HG02970 (cell line): ENCODE measurements around the gene PARP16.
"Not testable (repeated sequence)": the region's sequence is repeated elsewhere in the genome, so short reads cannot be mapped to it uniquely, and the experiment has no call there.

Source experiments
- ATAC-seq: cut with Tn5 transposase; IDR thresholded peaks from one replicate; pipeline ENCODE4 v1.9.1; 2021; ENCODE audit warnings: mild to moderate bottlenecking, moderate library complexity, moderate number of reproducible peaks; ENCODE audit not compliant: unreplicated experiment, low FRiP score

PARP16 gene

DNA sequence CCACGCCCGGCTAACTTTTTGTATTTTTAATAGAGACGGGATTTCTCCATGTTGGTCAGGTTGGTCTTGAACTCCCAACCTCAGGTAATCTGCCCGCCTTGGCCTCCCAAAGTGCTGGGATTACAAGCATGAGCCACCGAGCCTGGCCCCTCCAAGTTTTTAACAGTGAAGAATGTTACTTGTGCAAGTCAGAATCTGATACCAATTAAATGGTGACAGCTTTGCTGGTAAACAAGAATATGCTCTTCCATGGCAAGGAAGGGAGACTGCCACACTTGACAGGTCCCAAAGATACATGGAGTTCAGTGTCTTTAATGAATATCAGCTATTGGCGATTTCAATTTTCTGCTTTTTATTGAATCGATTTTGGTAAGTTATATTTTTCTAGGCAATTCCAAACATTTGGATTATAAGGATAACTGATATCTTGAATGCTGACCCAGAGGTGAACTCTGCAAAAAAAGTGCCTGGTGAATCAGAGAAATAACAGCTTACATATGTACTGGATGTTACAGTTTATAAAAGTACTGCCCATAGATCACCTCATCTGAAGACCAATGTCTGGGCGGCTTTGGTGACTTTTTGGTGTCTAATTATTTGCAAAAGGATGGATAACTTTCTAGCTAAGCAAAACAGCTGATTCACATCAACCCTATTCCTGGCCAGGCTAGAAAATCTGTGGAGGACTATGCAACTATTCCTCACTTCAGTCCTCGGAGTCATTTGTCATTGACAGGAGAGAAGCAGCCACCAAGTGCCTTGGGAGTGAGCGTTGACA, 1.2 kb downstream of the PARP16 start:
- ATAC-seq: no peak

DNA sequence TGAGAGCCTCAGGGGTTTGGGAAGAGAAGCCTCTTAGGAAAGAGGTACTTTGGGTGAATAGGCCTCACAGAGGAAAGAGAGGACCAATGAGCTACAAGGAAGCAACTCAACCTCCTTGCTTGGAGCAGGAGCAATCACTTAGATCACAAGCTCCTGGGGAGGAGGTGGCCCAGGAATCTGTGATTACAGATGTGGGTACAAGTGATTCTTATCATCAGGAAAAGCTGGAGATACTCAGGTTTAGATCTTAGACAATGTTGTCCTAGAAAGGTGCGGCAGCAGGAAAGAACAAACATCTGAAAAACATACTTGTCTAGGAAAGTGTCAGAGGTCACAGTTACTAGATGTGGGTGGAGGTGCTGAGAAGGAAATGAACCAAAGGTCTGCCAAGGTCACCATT, 8.2 kb downstream of the PARP16 start:
- ATAC-seq: no peak

DNA sequence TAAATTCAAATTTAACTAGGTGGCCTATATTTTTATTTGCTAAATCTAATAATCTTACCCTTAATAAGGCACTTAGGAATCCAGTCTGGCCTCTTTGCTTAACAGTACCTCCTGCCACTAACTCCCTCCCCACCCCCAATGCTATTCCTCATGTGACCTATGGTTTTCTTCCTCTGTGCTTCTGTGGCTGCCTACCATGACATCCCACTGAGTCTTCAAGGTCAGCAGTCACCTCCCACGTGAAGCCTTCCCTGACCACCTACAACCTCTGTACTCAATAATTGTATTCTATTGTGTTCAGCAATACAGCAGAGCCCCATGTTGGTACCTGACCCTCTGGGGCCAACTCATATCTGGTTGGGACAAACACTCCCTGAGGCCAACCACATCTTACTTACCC, 9.7 kb downstream of the PARP16 start:
- ATAC-seq: no peak

DNA sequence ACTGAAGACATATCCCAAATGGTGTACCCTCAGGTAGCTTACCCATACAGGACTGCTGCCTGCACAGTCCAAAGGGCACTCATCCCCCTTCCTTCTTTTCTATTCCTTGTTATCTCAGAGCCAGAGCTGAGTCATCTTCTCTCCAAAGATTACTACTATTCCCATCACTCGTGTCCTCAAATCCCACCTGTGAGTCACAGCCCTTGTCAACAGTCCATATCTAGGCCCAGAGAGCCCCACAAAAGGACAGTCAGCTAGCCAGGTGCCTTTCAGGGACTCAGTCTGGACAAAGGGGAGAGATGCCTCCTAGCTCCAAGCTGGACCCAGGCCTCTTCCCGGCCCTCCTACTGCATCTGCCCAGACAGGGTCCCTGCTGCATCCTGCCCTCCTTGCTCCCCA, 11.0 kb downstream of the PARP16 start:
- ATAC-seq: no peak

DNA sequence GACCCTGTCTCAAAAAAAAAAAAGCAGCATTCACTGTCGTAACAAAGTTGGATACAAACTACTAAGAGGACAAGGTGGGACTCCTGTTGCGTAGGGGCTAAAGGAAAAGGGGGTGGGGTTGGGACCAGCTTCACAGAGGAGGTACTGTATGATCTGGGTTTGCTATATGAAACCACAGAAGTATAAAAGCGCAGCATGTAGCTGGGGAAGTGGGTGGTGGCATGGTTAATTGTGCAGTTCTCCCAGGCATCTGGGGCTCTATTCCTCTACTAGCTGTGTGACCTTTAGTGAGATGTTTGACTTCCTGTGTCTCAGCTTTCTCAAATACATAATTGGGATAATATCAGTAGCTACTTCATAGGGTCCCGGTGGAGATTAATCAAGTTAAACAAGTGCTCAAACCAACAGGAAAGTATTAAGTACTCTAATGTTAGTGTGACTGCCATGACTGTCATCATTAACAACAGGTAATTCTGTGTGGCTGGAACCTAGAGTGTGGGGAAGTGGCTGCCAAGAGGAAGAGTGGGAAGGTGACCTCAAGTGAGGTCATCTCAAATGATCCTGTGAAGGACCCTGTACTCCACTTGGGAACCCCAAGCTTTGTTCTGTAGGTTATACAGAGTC, 11.5 kb downstream of the PARP16 start:
- ATAC-seq: no peak

DNA sequence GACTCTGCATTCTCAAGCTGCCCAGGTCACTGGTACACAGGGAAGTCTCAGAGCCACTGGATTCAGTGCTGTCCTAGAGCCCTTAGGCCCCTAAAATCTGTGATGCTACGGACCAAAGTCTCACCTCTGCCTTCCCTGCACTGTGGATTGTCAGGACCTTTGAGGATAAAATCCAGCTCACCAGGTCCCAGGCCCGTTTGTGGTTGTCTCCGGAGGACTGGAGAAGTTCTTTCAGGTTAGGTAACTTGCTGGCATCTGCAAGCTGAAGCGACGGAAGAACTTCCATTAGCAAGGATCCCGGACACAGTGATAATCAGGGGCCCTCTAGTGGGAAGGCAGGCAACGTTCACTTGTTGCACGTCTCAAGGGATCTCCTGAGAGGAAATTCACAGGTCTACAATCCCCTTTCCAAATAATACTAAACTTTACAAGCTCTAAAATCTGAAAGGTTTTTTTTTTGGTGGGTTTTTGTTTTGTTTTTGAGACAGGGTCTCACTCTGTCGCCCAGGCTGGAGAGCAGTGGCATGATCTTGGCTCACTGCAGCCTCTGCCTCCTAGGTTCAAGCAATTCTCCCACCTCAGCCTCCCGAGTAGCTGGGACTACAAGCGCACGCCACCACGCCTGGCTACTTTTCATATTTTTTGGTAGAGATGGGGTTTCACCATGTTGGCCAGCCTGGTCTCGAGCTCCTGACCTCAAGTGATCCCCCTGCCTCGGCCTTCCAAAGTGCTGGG, 15.7 kb downstream of the PARP16 start:
- ATAC-seq: not testable (repeated sequence)

DNA sequence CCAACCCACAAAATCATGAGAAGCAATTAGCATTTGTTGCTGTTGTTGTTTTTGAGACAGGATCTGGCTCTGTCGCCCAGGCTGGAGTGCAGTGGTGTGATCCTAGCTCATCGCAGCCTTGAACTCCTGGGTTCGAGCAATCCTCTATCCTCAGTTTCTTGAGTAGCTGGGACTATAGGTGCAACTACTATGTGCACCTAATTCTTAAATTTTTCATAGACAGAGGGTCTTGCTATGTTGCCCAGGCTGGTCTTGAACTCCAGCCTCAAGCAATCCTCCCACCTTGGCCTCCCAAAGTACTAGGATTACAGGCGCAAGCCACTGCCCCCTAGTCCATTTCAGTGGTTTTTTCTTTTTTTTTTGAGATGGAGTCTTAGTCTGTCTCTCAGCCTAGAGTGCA, 18.3 kb downstream of the PARP16 start:
- ATAC-seq: no peak

DNA sequence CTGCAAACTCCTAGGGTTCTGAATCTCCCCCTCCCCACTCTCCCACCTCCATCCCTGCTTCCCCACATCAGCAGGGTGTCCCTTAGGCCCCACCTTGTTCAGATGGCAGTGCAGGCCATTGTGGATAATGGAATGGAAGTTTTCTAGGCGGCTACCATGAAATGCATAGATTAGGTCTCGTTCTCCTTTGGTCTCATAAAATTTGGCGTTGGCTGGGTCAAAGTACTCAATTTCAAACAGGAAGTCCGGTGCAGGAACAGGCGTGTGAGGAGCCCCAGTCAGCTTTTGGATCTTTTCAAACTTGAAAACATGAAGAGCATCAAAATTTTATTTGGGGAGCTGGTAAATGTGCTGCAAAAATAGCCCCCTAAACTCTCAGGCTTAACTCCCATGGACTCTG, 20.2 kb downstream of the PARP16 start:
- ATAC-seq: no peak

DNA sequence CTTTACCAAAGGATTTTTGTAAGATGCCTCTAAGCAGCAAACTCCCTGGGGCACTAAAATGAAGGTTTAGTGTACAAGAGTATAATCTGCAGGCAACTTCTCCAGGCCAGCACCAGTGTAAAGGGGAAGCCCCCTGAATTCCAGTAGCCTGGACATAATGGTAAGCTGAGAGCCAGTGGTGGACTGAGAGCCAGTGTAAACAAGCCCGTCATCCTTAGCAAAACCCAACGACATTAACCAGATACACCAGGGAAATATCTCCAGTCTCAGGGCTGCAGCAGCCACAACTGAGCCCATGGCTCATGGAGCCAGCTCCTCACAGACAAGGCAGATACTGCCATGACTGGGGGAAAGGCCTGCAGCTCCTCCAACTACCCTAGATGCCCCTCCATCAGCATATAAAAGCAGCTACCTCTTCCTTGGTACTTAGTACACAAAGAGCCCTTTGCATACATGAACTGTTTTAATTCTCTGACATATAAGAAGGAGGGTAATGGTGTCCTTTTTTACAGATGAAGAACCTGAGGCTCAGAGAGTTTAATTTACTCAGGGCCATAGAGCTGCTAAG, 21.7 kb downstream of the PARP16 start:
- ATAC-seq: no peak

DNA sequence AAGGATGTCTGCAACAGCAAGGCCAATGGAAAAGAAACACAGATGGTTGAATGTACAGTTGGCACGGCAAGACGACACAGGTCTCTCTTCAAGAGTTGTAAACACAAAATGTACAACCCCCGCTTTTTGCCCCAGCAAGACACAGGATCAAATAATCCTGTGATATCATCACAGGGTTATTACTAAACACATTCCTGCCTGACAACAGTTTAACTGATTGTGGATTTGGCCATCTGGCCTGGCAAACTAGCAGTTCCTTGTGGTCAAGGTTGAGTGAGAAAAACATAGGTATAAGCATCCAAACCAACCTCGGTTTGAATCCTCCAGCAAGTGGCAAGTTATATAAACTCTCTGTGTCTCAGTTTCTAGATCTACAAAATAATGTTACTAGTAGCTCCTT, 23.4 kb downstream of the PARP16 start:
- no peak for ATAC-seq

DNA sequence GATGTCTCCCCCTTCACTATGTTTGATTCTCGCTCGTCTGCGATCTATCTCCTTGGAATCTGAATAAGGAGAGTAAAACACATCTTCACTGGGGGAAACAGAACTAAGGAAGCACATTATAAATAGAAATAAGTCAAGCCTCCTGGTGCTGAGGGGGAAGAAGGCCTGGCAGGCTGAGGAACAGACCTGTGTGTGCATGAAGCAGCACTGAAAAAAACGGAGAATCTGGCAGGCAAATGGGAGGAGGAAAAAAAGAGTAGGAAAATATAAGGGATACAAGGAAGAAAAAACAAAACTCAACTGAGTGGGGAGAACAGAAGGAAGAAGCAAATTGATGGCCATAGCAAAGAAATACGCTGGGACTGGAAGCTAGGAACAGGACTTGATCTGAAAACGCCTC, 25.7 kb downstream of the PARP16 start:
- ATAC-seq: no peak

DNA sequence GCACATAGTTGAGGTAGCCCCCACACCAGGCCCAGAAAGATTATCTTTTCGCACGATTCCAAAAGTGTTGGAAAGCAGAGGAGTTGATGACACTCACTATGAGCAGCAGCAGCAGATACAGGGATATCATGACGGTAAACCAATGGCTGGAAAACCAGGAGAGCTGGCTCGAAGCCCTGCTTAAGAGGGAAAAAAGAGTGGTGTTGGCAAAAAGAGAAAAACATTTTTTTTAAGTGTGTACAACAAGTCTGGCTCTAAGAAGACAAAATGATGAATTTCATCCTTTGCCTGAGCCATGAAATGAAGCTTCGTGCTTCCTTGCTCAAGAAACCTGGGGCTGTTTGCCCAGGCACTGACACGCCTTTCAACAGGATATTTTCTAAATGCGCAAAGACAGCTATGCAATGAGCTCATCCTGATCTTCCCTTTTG, 27.3 kb downstream of the PARP16 start:
- ATAC-seq: no peak

DNA sequence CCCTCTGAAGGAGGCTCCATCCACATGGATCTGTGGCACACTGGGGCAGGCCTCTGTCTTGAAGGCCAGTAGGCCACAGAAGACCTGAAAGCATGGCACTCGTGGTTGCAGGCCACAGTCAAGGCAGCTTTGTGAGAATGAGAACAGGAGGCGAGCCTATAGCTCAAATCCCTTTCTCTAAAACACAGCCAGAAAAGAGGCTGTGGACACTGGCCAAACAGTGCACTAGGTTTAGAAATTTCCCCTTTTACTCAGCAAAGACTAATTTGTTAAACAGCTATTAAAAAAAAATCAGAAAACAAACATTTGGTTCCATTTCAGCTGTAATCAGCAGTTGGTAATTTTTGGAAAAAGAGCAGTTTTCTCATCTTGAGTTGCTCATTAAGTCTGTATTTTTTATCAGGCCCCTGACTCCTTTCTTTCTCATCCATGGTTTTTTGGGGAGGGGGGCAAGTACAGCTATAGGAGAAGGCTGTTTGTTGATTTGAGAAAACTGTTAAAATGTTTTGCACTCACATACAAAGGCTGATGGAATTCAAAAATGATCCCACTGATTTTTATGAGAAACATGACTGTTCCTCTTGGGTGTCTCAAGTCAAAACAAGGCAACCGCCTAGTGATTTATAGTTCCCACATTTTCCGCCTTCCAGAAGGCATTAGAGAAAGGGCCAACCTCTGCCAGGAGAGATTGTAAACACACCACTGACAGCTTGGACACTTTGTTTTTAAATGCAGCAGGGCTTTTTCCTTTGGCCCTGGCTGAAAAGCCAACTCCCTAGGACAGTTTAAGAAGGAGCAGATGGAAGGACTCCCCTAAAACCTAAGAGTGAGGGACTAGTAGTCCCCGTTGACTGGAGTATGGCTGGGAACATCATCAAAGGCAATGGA, 28.1 kb downstream of the PARP16 start:
- ATAC-seq: no peak

DNA sequence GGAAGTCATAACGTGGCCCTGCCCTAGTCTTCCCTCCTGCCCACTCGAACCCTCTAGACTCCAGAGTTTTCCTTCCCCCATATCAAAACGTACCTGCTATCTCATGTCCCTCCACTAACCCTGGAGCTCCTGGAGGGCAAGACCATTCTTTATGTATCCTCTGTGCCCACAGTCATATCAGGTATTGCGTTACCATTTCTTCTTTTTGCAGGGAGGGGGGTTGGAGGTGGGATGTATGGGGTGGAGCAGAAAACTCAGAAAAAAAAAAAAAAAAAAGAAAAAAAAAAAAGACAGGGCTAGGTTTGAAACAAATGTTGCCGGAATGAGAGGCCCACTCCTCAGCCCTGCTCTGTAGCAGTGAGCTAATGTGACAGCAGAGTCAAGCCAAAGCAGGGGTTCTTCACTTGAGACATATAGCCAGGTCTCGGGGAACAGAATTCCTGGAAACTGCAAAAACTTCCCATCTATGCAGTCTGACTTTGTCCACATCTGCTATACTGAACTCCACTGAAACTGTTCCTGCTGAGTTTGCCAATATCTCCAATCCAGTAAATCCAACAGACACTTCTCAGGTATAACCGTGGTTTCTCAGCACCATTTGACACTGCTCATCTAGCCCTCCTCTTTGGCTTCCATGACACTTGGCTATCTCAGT, 31.1 kb downstream of the PARP16 start:
- no peak for ATAC-seq

DNA sequence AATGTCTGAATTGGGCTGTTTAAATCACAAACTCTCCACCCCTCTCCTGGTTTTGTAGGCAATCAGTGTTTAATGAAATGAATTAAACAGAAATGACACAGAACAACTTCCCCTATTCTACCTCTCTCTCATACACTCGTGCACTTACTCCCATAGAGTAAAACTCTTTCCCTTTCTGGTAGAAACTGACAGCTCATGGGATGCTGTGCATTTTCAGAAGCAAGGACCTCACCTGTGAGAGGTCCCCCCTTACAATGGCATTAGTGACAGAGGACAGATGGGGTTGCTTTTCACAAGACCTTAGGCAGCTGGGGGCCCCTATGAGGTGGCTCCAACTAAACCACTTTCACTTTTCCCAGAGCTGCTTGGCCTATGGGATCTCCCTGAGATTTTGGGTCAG, 31.9 kb downstream of the PARP16 start:
- ATAC-seq: no peak

DNA sequence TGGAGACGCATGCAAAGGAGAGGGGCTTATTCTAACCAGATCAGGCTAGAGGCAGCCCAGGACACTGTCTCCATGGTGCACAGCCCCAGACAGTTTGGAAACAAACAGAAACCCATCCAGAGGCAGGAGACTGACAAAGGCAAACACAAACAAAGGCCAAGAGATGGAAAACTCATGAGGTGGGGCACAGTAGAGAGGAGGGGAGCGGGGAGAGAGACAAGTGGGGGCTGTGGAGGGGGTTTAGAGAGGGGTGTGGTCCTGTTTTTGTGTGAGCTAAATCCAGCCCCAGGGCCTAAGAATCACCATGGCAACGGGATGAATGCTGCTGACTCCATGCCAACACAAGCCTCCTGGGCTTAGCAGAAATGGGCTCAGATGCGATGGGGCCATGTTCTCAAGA, 32.3 kb downstream of the PARP16 start:
- ATAC-seq: no peak

DNA sequence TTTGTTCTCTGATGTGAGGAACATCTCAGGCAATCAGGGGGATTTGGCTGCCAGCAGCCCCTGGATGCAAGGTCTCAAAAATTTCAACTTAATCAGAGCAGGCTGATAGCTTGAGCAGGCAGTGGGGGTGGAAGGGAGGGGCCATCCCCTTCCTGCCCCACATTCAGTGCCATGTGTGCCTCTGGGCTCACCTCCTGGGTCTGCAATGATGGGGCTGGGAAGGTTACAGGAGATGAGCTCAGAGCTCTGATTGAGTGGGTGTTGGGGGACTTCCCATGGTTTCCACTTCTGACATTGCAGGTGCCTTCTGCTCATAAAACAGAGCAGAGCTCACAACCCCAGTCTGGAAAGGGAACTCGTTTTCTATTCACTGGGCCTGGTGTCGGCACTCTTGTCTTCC, 37.0 kb downstream of the PARP16 start:
- ATAC-seq: no peak

DNA sequence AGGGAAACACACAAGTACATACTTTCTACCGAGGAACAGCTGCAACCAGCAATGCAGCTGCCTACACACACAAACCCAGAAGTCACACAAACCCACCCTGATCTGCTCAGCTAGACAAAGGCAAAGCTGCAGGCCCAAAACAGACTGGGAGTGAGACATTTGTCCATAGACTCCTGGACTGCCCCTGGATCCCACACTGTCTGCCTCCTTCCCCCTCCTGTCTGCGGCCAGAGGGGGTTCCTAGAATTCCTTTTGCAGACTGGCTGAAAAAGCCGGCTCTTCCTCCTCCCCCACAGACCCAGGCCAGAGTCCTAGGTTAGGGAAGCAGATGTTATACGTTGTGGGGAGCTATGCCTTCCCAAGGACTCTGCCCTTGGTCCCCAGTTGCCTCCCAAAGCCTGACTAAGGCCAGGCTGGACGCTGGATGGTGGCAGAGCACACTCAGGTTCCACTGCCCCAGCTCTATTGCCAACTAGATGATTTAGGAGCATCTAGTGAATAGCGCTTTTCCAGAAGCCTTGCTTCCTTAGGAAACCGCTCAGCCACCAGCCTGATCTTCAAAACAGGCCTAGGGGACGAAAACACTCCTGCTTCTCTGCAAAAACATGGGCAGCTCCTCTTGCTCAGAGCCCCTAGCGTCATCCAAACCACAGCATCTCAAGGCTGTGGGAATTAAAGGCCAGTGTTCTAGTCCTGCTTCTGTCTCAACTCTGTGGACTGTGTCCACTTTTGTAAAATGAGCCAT, 38.0 kb downstream of the PARP16 start:
- no peak for ATAC-seq

DNA sequence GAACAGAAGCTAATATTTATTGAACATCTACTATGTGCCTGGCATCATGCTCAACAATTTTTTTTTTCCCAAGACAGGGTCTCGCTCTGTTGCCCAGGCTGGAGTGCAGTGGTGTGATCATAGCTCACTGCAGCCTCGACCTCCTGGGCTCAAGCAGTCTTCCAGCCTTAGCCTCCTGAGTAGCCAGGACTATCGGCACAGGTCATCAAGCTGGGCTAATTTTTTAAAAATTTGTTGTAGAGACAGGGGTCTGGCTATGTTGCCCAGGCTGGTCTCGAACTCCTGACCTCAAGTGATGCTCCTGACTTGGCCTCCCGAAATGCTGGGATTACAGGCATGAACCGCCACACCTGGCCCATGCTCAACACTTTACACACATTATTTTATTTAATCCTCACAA, 39.7 kb downstream of the PARP16 start:
- ATAC-seq: no peak
